K562 (cell line): ENCODE measurements around the gene FBLN2. TPM values are rescaled to one million over a fixed set of nuclear protein-coding genes. Genes with fewer than 3 reads are reported as not detected.

Experiments
- DACH1 ChIP-seq: fragments of 450-650 bp; IDR thresholded peaks from 2 replicates; pipeline ENCODE4 v1.6.1; 2018; ENCODE audit not compliant: partially characterized antibody
- GABPA ChIP-seq: fragments of 200-800 bp; sonication (Bioruptor generic); conservative IDR thresholded peaks from 2 replicates; pipeline ENCODE4 v1.6.1; 2016; ENCODE audit warnings: low read depth, missing genetic modification characterization, missing compliant biosample characterization
- HSF4 ChIP-seq: fragments of 250-450 bp; sonication (Bioruptor Pico); IDR thresholded peaks from 2 replicates; pipeline ENCODE4 v2.1.2; 2022; ENCODE audit warnings: mild to moderate bottlenecking, moderate library complexity, borderline replicate concordance
- NEUROD1 ChIP-seq: fragments of 150-350 bp; IDR thresholded peaks from 2 replicates; pipeline ENCODE4 v1.6.1; 2014; ENCODE audit warnings: borderline replicate concordance, low read length, low read depth; ENCODE audit not compliant: partially characterized antibody
- STAT5B ChIP-seq: fragments of 250-450 bp; sonication (Bioruptor Pico); IDR thresholded peaks from 2 replicates; pipeline ENCODE4 v1.8.0; 2021; ENCODE audit warnings: mild to moderate bottlenecking, inconsistent platforms
- TAF15 ChIP-seq: fragments of 200-400 bp; formaldehyde crosslinking; IDR thresholded peaks from 2 replicates; pipeline ENCODE4 v1.6.1; 2017; ENCODE audit warnings: mild to moderate bottlenecking, low read depth, low read length, moderate library complexity
- ZNF184 ChIP-seq: sonication (generic); formaldehyde crosslinking; IDR thresholded peaks from 2 replicates; pipeline ENCODE4 v1.5.0; 2020; ENCODE audit warnings: missing genetic modification reagents
- ZNF41 ChIP-seq: fragments of 250-450 bp; sonication (Bioruptor Pico); conservative IDR thresholded peaks from 2 replicates; pipeline ENCODE4 v1.4.0; 2020; ENCODE audit warnings: mild to moderate bottlenecking
- polyA plus RNA-seq, 8 experiments: library from polyadenylated mRNA; depleted of rRNA in 4 of 8; stranded (reverse) in 5 of 8; unstranded in 3 of 8; fragments of >200 nt; fragmentation: Nextera tagmentation in 2 of 8; fragmentation: Illumina TruSeq in 1 of 8; extraction: Ambion mirVana in 2 of 8; extraction: Trizol in 1 of 8; gene quantifications; 2 replicates each; pipeline versions ENCODE4 v1.2.1 to v1.2.3, GENCODE V29; 2011 to 2014; ENCODE audit warnings: inconsistent platforms in 1 of 8, missing spikeins in 1 of 8
- total RNA-seq, 7 experiments: library from RNA; depleted of rRNA in 6 of 7; stranded (reverse); fragments of >200 nt in 6 of 7; fragmentation: Illumina TruSeq in 2 of 7; extraction: Trizol in 2 of 7; gene quantifications; 2 replicates each; pipeline versions ENCODE4 v1.2.1 to v1.2.3, GENCODE V29; 2011 to 2021; ENCODE audit warnings: low replicate concordance in 1 of 7
- TF ChIP-seq, protein P1 (sequence below): sonication (generic); formaldehyde crosslinking; IDR thresholded peaks from 2 replicates; pipeline ENCODE4 v1.8.1; 2023; ENCODE audit warnings: mild to moderate bottlenecking, missing genetic modification reagents
- TF ChIP-seq, protein P2 (sequence below): sonication (generic); formaldehyde crosslinking; IDR thresholded peaks from 2 replicates; pipeline ENCODE4 v1.8.0; 2023; ENCODE audit warnings: mild to moderate bottlenecking, missing genetic modification reagents
- TF ChIP-seq, protein P3 (sequence below): sonication (generic); formaldehyde crosslinking; IDR thresholded peaks from 2 replicates; pipeline ENCODE4 v1.4.0; 2020; ENCODE audit warnings: mild to moderate bottlenecking, missing genetic modification reagents

Gene FBLN2
- total and polyA plus RNA-seq, 9 of the 15 experiments (the other 6 are each of a cell fraction or from before 2014, with no cell fraction given) = 0.03 to 0.10 (median 0.04) TPM; not detected in 6

DNA sequence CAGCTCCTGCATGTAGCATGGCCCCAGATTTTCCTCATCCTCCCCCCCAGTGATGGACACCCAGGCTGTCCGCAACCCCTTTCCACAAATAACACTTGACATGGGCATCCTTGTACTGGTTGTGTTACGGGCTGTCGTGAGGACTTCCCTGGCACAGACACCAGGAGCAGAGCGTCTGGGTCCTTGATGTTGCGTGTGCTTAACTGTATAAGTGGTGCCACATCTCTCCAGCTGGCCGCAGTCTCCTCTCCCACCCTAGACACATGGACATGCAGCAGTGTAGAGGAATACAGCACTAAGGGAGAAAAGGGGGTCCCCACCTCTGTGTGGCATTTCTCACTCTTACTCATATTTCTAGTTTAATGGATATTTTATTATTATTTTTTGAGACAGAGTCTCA, 56.6 kb downstream of the FBLN2 start (continued):
- TF ChIP-seq, protein P1, sequence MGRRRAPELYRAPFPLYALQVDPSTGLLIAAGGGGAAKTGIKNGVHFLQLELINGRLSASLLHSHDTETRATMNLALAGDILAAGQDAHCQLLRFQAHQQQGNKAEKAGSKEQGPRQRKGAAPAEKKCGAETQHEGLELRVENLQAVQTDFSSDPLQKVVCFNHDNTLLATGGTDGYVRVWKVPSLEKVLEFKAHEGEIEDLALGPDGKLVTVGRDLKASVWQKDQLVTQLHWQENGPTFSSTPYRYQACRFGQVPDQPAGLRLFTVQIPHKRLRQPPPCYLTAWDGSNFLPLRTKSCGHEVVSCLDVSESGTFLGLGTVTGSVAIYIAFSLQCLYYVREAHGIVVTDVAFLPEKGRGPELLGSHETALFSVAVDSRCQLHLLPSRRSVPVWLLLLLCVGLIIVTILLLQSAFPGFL (CRISPR knock-in tag) = no peak
- TF ChIP-seq GABPA (tag) = no peak
- TF ChIP-seq, protein P2, sequence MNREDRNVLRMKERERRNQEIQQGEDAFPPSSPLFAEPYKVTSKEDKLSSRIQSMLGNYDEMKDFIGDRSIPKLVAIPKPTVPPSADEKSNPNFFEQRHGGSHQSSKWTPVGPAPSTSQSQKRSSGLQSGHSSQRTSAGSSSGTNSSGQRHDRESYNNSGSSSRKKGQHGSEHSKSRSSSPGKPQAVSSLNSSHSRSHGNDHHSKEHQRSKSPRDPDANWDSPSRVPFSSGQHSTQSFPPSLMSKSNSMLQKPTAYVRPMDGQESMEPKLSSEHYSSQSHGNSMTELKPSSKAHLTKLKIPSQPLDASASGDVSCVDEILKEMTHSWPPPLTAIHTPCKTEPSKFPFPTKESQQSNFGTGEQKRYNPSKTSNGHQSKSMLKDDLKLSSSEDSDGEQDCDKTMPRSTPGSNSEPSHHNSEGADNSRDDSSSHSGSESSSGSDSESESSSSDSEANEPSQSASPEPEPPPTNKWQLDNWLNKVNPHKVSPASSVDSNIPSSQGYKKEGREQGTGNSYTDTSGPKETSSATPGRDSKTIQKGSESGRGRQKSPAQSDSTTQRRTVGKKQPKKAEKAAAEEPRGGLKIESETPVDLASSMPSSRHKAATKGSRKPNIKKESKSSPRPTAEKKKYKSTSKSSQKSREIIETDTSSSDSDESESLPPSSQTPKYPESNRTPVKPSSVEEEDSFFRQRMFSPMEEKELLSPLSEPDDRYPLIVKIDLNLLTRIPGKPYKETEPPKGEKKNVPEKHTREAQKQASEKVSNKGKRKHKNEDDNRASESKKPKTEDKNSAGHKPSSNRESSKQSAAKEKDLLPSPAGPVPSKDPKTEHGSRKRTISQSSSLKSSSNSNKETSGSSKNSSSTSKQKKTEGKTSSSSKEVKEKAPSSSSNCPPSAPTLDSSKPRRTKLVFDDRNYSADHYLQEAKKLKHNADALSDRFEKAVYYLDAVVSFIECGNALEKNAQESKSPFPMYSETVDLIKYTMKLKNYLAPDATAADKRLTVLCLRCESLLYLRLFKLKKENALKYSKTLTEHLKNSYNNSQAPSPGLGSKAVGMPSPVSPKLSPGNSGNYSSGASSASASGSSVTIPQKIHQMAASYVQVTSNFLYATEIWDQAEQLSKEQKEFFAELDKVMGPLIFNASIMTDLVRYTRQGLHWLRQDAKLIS = no peak
- no peak for TF ChIP-seq TAF15
- TF ChIP-seq HSF4 (CRISPR knock-in tag) = no peak
- TF ChIP-seq ZNF41 = no peak
- TF ChIP-seq ZNF184 (CRISPR knock-in tag) = no peak
- TF ChIP-seq, protein P3, sequence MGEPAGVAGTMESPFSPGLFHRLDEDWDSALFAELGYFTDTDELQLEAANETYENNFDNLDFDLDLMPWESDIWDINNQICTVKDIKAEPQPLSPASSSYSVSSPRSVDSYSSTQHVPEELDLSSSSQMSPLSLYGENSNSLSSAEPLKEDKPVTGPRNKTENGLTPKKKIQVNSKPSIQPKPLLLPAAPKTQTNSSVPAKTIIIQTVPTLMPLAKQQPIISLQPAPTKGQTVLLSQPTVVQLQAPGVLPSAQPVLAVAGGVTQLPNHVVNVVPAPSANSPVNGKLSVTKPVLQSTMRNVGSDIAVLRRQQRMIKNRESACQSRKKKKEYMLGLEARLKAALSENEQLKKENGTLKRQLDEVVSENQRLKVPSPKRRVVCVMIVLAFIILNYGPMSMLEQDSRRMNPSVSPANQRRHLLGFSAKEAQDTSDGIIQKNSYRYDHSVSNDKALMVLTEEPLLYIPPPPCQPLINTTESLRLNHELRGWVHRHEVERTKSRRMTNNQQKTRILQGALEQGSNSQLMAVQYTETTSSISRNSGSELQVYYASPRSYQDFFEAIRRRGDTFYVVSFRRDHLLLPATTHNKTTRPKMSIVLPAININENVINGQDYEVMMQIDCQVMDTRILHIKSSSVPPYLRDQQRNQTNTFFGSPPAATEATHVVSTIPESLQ = no peak
- TF ChIP-seq DACH1 = no peak
- TF ChIP-seq STAT5B = no peak
- no peak for TF ChIP-seq NEUROD1
- TF ChIP-seq, all 486 proteins: peak for 0
